Measurements from ENCODE around the gene TSSC4. TPM values are rescaled to one million over a fixed set of nuclear protein-coding genes. Genes with fewer than 3 reads are reported as not detected.

TSSC4 gene
- total RNA-seq, 1 donor from 2014 or later: 37.6 TPM

GRCh38 chr11:2358754-2359442 is 41.7 kb upstream of the TSSC4 start:
- H3K36me3 ChIP-seq: no peaks in the 10 kb centered on the region
- no peak overlapping the region for H3K27ac ChIP-seq
- H3K27me3 ChIP-seq: no peaks in the 10 kb centered on the region
- no peak overlapping the region for H3K4me3 ChIP-seq
- intact Hi-C loops (cut with DNase I): no loop called here
- DNase-seq (ENCODE audit: extremely low spot score in 2 of 2): no peak
- TF ChIP-seq POLR2AphosphoS5 (IDR thresholded peaks at IDR 0.05; ENCODE audit: insufficient read depth in 1 of 2, low read depth in 1 of 2): no peak
- no peak for TF ChIP-seq POLR2A (IDR thresholded peaks at IDR 0.05)
- no peak for TF ChIP-seq CTCF (IDR thresholded peaks at IDR 0.05)
- H3K9me3 ChIP-seq: no peaks in the 10 kb centered on the region
- H3K4me1 ChIP-seq: no peaks in the 10 kb centered on the region

- DNase-seq (ENCODE audit: extremely low spot score in 2 of 2): peak in 1 of 2 donors; percentile 91
- Histone ChIP-seq H3K36me3 (no peaks in the 10 kb centered on the region), H3K4me1 (no peaks in the 10 kb centered on the region), H3K4me3 (no peak overlapping the region), H3K27ac (no peak overlapping the region), H3K27me3 (no peaks in the 10 kb centered on the region), H3K9me3 (no peaks in the 10 kb centered on the region)
- no peak for TF ChIP-seq POLR2AphosphoS5 (IDR thresholded peaks at IDR 0.05; ENCODE audit: insufficient read depth in 1 of 2, low read depth in 1 of 2)
- no peak for TF ChIP-seq CTCF (IDR thresholded peaks at IDR 0.05)
- no peak for TF ChIP-seq POLR2A (IDR thresholded peaks at IDR 0.05)
- intact Hi-C loops (cut with DNase I): no loop called here
Measured at GRCh38 chr11:2359557-2359956, 41.0 kb upstream of the TSSC4 start.

GRCh38 chr11:2360081-2360642 is 40.4 kb upstream of the TSSC4 start:
- no peak for TF ChIP-seq POLR2A (IDR thresholded peaks at IDR 0.05)
- TF ChIP-seq CTCF (IDR thresholded peaks at IDR 0.05): no peak
- no peak for TF ChIP-seq POLR2AphosphoS5 (IDR thresholded peaks at IDR 0.05; ENCODE audit: insufficient read depth in 1 of 2, low read depth in 1 of 2)
- Histone ChIP-seq H3K36me3 (no peaks in the 10 kb centered on the region), H3K4me1 (no peaks in the 10 kb centered on the region), H3K9me3 (no peaks in the 10 kb centered on the region), H3K27ac (no peak overlapping the region), H3K4me3 (no peak overlapping the region), H3K27me3 (no peaks in the 10 kb centered on the region)
- intact Hi-C loops (cut with DNase I): no loop called here
- no peak for DNase-seq (ENCODE audit: extremely low spot score in 2 of 2)

- H3K9me3 ChIP-seq: no peaks in the 10 kb centered on the region
- intact Hi-C loops (cut with DNase I): no loop called here
- no peaks in the 10 kb centered on the region for H3K4me1 ChIP-seq
- TF ChIP-seq POLR2A (IDR thresholded peaks at IDR 0.05) (no peak), CTCF (IDR thresholded peaks at IDR 0.05) (no peak), POLR2AphosphoS5 (IDR thresholded peaks at IDR 0.05; ENCODE audit: insufficient read depth in 1 of 2, low read depth in 1 of 2) (no peak)
- H3K27me3 ChIP-seq: no peaks in the 10 kb centered on the region
- H3K4me3 ChIP-seq: no peak overlapping the region
- no peak for DNase-seq (ENCODE audit: extremely low spot score in 2 of 2)
- H3K27ac ChIP-seq: no peak overlapping the region
- no peaks in the 10 kb centered on the region for H3K36me3 ChIP-seq
Measured at GRCh38 chr11:2361565-2361964, 39.0 kb upstream of the TSSC4 start.

GRCh38 chr11:2362414-2362813 is 38.1 kb upstream of the TSSC4 start:
- Histone ChIP-seq H3K36me3 (no peaks in the 10 kb centered on the region), H3K4me3 (no peak overlapping the region), H3K27me3 (no peaks in the 10 kb centered on the region), H3K4me1 (peaks cover 4% of the 10 kb centered on the region), H3K9me3 (no peaks in the 10 kb centered on the region), H3K27ac (no peak overlapping the region)
- no peak for DNase-seq (ENCODE audit: extremely low spot score in 2 of 2)
- intact Hi-C loops (cut with DNase I): no loop called here
- TF ChIP-seq POLR2AphosphoS5 (IDR thresholded peaks at IDR 0.05; ENCODE audit: insufficient read depth in 1 of 2, low read depth in 1 of 2) (no peak), POLR2A (IDR thresholded peaks at IDR 0.05) (no peak), CTCF (IDR thresholded peaks at IDR 0.05) (no peak)
